HL-60 (cell line): ENCODE measurements around the gene ACOD1.

ENCODE experiments used
- CTCF ChIP-seq: IDR thresholded peaks from one replicate; pipeline ENCODE4 v1.5.1; 2011; ENCODE audit warnings: low read length, control low read depth, inconsistent platforms; ENCODE audit not compliant: insufficient read depth
- GABPA ChIP-seq: IDR thresholded peaks from 2 replicates; pipeline ENCODE4 v1.6.1; 2012; ENCODE audit warnings: low read depth
- POLR2AphosphoS5 ChIP-seq: IDR thresholded peaks from 2 replicates; pipeline ENCODE4 v1.6.1; 2012; ENCODE audit warnings: low read depth
- SPI1 ChIP-seq: IDR thresholded peaks from 2 replicates; pipeline ENCODE4 v1.6.1; 2012; ENCODE audit warnings: low read depth, mild to moderate bottlenecking, borderline replicate concordance

GRCh38 chr13:76903544-76904162, 44.7 kb upstream of the ACOD1 start:
- TF ChIP-seq CTCF (peak; percentile 100), SPI1 (no peak), POLR2AphosphoS5 (no peak), GABPA (no peak)
